GM12878 (cell line): ENCODE measurements around the gene CITED1. TPM values are rescaled to one million over a fixed set of nuclear protein-coding genes. Genes with fewer than 3 reads are reported as not detected.

Experiments
- ATAC-seq: fragments of 200-7000 bp; cut with Tn5 transposase; 3 replicates; pipeline ENCODE4 v1.9.1; 2020; ENCODE audit warnings: mild to moderate bottlenecking, moderate library complexity
- BruUV-seq: library from RNA; stranded (reverse); fragments of 400-500 nt; replicated peaks from 2 replicates; lab custom pipeline; 2021; lab: Mats Ljungman, UMichigan
- CTCF ChIA-PET: fragments of 300-600 bp; sonication (Branson Sonifier 250); formaldehyde crosslinking; extraction: SDS; loops from one replicate; lab custom pipeline; 2021; ENCODE audit warnings: inconsistent platforms; lab: Yijun Ruan, JAX
- POLR2A ChIA-PET: fragments of 350-600 bp; formaldehyde crosslinking; extraction: SDS; loops from one replicate; lab custom pipeline; 2021; ENCODE audit warnings: inconsistent platforms; lab: Charles Lee
- RAD21 ChIA-PET: fragments of 300-600 bp; sonication (Branson Sonifier 250); formaldehyde crosslinking; loops from one replicate; lab custom pipeline; 2023; ENCODE audit warnings: antibody characterized with exemption; ENCODE audit not compliant: unreplicated experiment; lab: Charles Lee
- SMC1A ChIA-PET: fragments of 300-600 bp; sonication (Branson Sonifier 250); formaldehyde crosslinking; loops from one replicate; lab custom pipeline; 2023; ENCODE audit not compliant: unreplicated experiment, uncharacterized antibody; lab: Charles Lee
- DNase-seq: peaks from one replicate; pipeline ENCODE4 v3.0.0-alpha.2; 2011; ENCODE audit warnings: low read depth, low spot score
- FAIRE-seq: peaks from 3 replicates; lab custom pipeline; 2011; peaks lifted over from hg19 to GRCh38; lab: Jason Lieb, UNC
- H2AFZ ChIP-seq: 2 replicates; pipeline ENCODE4 v1.6.0; 2011; ENCODE audit warnings: low read depth, low read length, control low read depth; ENCODE audit not compliant: control insufficient read depth
- H3K27ac ChIP-seq: 2 replicates; pipeline ENCODE4 v1.5.1; 2011; ENCODE audit warnings: control low read depth; ENCODE audit not compliant: control insufficient read depth, insufficient read depth
- H3K27me3 ChIP-seq, 2 experiments: replicated peaks in 1 of 2; 2 replicates each; pipeline versions ENCODE4 v1.6.0 to v1.6.1; 2011; ENCODE audit warnings: low read length in 1 of 2; ENCODE audit not compliant: control insufficient read depth in 2 of 2, insufficient read depth in 2 of 2
- H3K36me3 ChIP-seq, 2 experiments: 2 replicates each; pipeline ENCODE4 v1.5.1; 2011; ENCODE audit warnings: low read length in 1 of 2; ENCODE audit not compliant: control insufficient read depth in 2 of 2, insufficient read depth in 2 of 2
- H3K4me1 ChIP-seq: 2 replicates; pipeline ENCODE4 v1.6.1; 2011; ENCODE audit warnings: mild to moderate bottlenecking, low read length, moderate library complexity, mixed read lengths; ENCODE audit not compliant: control insufficient read depth, insufficient read depth
- H3K4me2 ChIP-seq: 2 replicates; pipeline ENCODE4 v1.6.0; 2011; ENCODE audit warnings: control low read depth; ENCODE audit not compliant: control insufficient read depth, insufficient read depth
- H3K4me3 ChIP-seq: fragments of 200-600 bp; sonication (generic); 2 replicates; pipeline ENCODE4 v1.5.1; 2016
- H3K79me2 ChIP-seq: 2 replicates; pipeline ENCODE4 v1.6.0; 2011; ENCODE audit warnings: low read length; ENCODE audit not compliant: control insufficient read depth, insufficient read depth
- H3K9ac ChIP-seq: 2 replicates; pipeline ENCODE4 v1.8.0; 2011; ENCODE audit warnings: low read length, control low read depth, mixed read lengths; ENCODE audit not compliant: control insufficient read depth, insufficient read depth
- H3K9me3 ChIP-seq: replicated peaks from 3 replicates; pipeline ENCODE4 v1.5.1; 2011; ENCODE audit warnings: mild to moderate bottlenecking, low read length; ENCODE audit not compliant: control insufficient read depth, insufficient read depth
- H4K20me1 ChIP-seq: 2 replicates; pipeline ENCODE4 v1.6.0; 2011; ENCODE audit not compliant: control insufficient read depth, insufficient read depth
- ASH2L ChIP-seq: fragments of 300-600, 200-600 bp; sonication (generic); IDR thresholded peaks from 2 replicates; pipeline ENCODE4 v1.6.1; 2017; ENCODE audit warnings: low read depth, mild to moderate bottlenecking, borderline replicate concordance
- CHD2 ChIP-seq: IDR thresholded peaks from 2 replicates; pipeline ENCODE4 v1.6.1; 2011; ENCODE audit warnings: low read depth, low read length, improper control_type of control experiment, borderline replicate concordance
- E2F8 ChIP-seq: fragments of 450-650 bp; IDR thresholded peaks from 2 replicates; pipeline ENCODE4 v1.6.1; 2018; ENCODE audit warnings: mild to moderate bottlenecking, low read depth, moderate library complexity; ENCODE audit not compliant: partially characterized antibody
- EP300 ChIP-seq, 2 experiments: fragments of 150-350 bp in 1 of 2; IDR thresholded peaks; 2 replicates each; pipeline ENCODE4 v1.6.1; 2011 to 2012; ENCODE audit warnings: low read depth in 2 of 2, low read length in 2 of 2, borderline replicate concordance in 1 of 2, improper control_type of control experiment in 1 of 2, inconsistent platforms in 1 of 2; ENCODE audit not compliant: control insufficient read depth in 1 of 2
- FOXK2 ChIP-seq: fragments of 450-650 bp; IDR thresholded peaks from 2 replicates; pipeline ENCODE4 v1.6.1; 2017; ENCODE audit warnings: mild to moderate bottlenecking, moderate library complexity
- HSF1 ChIP-seq: fragments of 150-350 bp; IDR thresholded peaks from 2 replicates; pipeline ENCODE4 v1.6.1; 2014; ENCODE audit warnings: mild to moderate bottlenecking, low read depth, low read length
- JUNB ChIP-seq: IDR thresholded peaks from 2 replicates; pipeline ENCODE4 v1.6.1; 2016; ENCODE audit warnings: antibody characterized with exemption, mild to moderate bottlenecking
- LARP7 ChIP-seq: fragments of 450-650 bp; IDR thresholded peaks from 2 replicates; pipeline ENCODE4 v1.6.1; 2017; ENCODE audit warnings: mild to moderate bottlenecking
- MEF2A ChIP-seq: IDR thresholded peaks from 2 replicates; pipeline ENCODE4 v1.6.1; 2011; ENCODE audit warnings: low read depth, mild to moderate bottlenecking, low read length, moderate library complexity; ENCODE audit not compliant: insufficient read depth
- YY1 ChIP-seq: IDR thresholded peaks from 2 replicates; pipeline ENCODE4 v1.6.1; 2011; ENCODE audit warnings: low read depth, mild to moderate bottlenecking, low read length
- WGBS: methylation state at CpG from one replicate; pipeline ENCODE4 v1.1.6; 2016; ENCODE audit warnings: low lambda C conversion rate; ENCODE audit not compliant: insufficient replicate concordance, insufficient coverage; ENCODE audit errors: missing lambda C conversion rate; 5-methylcytosine and 5-hydroxymethylcytosine counted together
- in situ Hi-C: fragments of 300-500 bp; cut with MboI; formaldehyde crosslinking; loops from 9 replicates; pipeline ENCODE4 v1.14.3; 2018; ENCODE audit warnings: mixed read lengths
- intact Hi-C: fragments of 100-400 bp; cut with micrococcal nuclease; formaldehyde crosslinking; loops from one replicate; pipeline ENCODE4 v1.14.2; 2022; ENCODE audit not compliant: unreplicated experiment
- polyA plus RNA-seq, 11 experiments: library from polyadenylated mRNA; depleted of rRNA in 4 of 11; unstranded in 6 of 11; stranded (reverse) in 5 of 11; fragments of >200 nt; fragmentation: Nextera tagmentation in 4 of 11; fragmentation: Illumina TruSeq in 1 of 11; extraction: Ambion mirVana in 4 of 11; extraction: Trizol in 1 of 11; gene quantifications; 1 replicate in 1 of 11; 2 replicates in 10 of 11; pipeline versions ENCODE4 v1.2.1 to v1.2.3, GENCODE V29; 2011 to 2016; ENCODE audit warnings: inconsistent platforms in 2 of 11, missing spikeins in 2 of 11, low read depth in 1 of 11
- total RNA-seq, 4 experiments: library from RNA; depleted of rRNA in 3 of 4; stranded (reverse); fragments of >200 nt in 3 of 4; fragmentation: Illumina TruSeq in 1 of 4; extraction: Trizol in 1 of 4; gene quantifications; 2 replicates each; pipeline versions ENCODE4 v1.2.1 to v1.2.3, GENCODE V29; 2013 to 2021

Gene CITED1
- total and polyA plus RNA-seq, 10 of the 15 experiments (the other 5 are each of a cell fraction or from before 2014, with no cell fraction given), result 0.56 TPM; not detected in 9

- Histone ChIP-seq H3K27ac (no peak overlapping the region), H3K4me1 (no peaks in the 10 kb centered on the region), H3K27me3 (peaks cover 6 to 15% of the 10 kb centered on the region in 2 experiments), H3K4me2 (no peak overlapping the region), H2AFZ (no peak overlapping the region), H3K36me3 (no peaks in the 10 kb centered on the region), H4K20me1 (no peaks in the 10 kb centered on the region), H3K9me3 (no peaks in the 10 kb centered on the region; the same call in 1 of the 3 replicates), H3K79me2 (no peaks in the 10 kb centered on the region), H3K4me3 (no peak overlapping the region), H3K9ac (no peak overlapping the region)
- intact Hi-C loops (no loop called here), in situ Hi-C loops (no loop called here)
- ATAC-seq, result no peak
- TF ChIP-seq ASH2L (no peak), LARP7 (no peak), MEF2A (no peak), HSF1 (no peak), EP300 (IDR thresholded peaks at IDR 0.05; ENCODE audit: borderline replicate concordance in 1 of 2, control insufficient read depth in 1 of 2, low read depth in 2 of 2, low read length in 2 of 2) (no peak), CHD2 (no peak), FOXK2 (no peak), JUNB (no peak), YY1 (no peak), E2F8 (no peak)
- 49% methylated on average over 9 of the region's 9 CpGs for WGBS
- ChIA-PET RAD21 (no interaction called here), POLR2A (no interaction called here), SMC1A (no interaction called here), CTCF (no interaction called here)
- BruUV-seq, result no TSS peak
- no peak for DNase-seq
- no peak for FAIRE-seq
Measured at GRCh38 chrX:72301781-72302180, 3.9 kb downstream of the CITED1 start.
